ENCODE data around the gene RHBDF2.

RHBDF2 gene

GRCh38 chr17:76477576-76477975 lies 23.6 kb downstream of the RHBDF2 start:
- DNase-seq: no peak

GRCh38 chr17:76476736-76477135 lies 24.5 kb downstream of the RHBDF2 start:
- DNase-seq: no peak

- no peak for DNase-seq
Observed at GRCh38 chr17:76475302-76475701, 25.9 kb downstream of the RHBDF2 start.

GRCh38 chr17:76474894-76475293 lies 26.3 kb downstream of the RHBDF2 start:
- no peak for DNase-seq

GRCh38 chr17:76474238-76474637 lies 27.0 kb downstream of the RHBDF2 start:
- no peak for DNase-seq

- DNase-seq: peak in 1 of 2 experiments; percentile 22
Observed at GRCh38 chr17:76473541-76473985, 27.7 kb downstream of the RHBDF2 start.

GRCh38 chr17:76472726-76473125 lies 28.5 kb downstream of the RHBDF2 start:
- DNase-seq: no peak

GRCh38 chr17:76472258-76472645 lies 29.0 kb downstream of the RHBDF2 start:
- no peak for DNase-seq

- no peak for DNase-seq
Observed at GRCh38 chr17:76471498-76472257, 29.5 kb downstream of the RHBDF2 start.

GRCh38 chr17:76469991-76470739 lies 31.1 kb downstream of the RHBDF2 start:
- DNase-seq: no peak

GRCh38 chr17:76469076-76469990 lies 31.9 kb downstream of the RHBDF2 start:
- DNase-seq: no peak

- DNase-seq: no peak
Observed at GRCh38 chr17:76468634-76469010, 32.6 kb downstream of the RHBDF2 start.

- no peak for DNase-seq
Observed at GRCh38 chr17:76467809-76468633, 33.2 kb downstream of the RHBDF2 start.

GRCh38 chr17:76467366-76467765 lies 33.9 kb downstream of the RHBDF2 start, which contains the start of gene AANAT:
Gene AANAT (plus strand): TSS chr17:76467603. CDS start chr17:76468747, 1,144 bp downstream.
- DNase-seq: peak in 1 of 2 experiments; percentile 20

- DNase-seq: no peak
Observed at GRCh38 chr17:76466775-76467130, 34.5 kb downstream of the RHBDF2 start.

- no peak for DNase-seq
Observed at GRCh38 chr17:76462556-76463290, 38.5 kb downstream of the RHBDF2 start.

- DNase-seq: no peak
Observed at GRCh38 chr17:76461765-76462555, 39.3 kb downstream of the RHBDF2 start.

GRCh38 chr17:76459674-76460073 lies 41.5 kb downstream of the RHBDF2 start:
- no peak for DNase-seq

GRCh38 chr17:76458580-76459490 lies 42.4 kb downstream of the RHBDF2 start:
- peak; percentile 71 to 86 for DNase-seq

GRCh38 chr17:76453431-76453743 lies 47.8 kb downstream of the RHBDF2 start:
- DNase-seq: no peak
